CD14-positive monocyte (primary cell): ENCODE results near the gene PCCA. TPM values are rescaled to one million over a fixed set of nuclear protein-coding genes. Genes with fewer than 3 reads are reported as not detected.

Source experiments
- DNase-seq, 3 donors: peaks; one replicate each; pipeline ENCODE4 v3.0.0-alpha.2; 2011 to 2022
- H2AFZ ChIP-seq: 2 replicates; pipeline ENCODE4 v1.6.0; 2012; ENCODE audit warnings: mild to moderate bottlenecking, low read depth, low read length, inconsistent platforms; ENCODE audit not compliant: insufficient read depth, poor library complexity, severe bottlenecking
- H3K27ac ChIP-seq, 2 donors: 1 replicate in 1 of 2; 2 replicates in 1 of 2; pipeline ENCODE4 v1.5.1; 2012 to 2013; ENCODE audit warnings: low read length in 2 of 2, control low read depth in 1 of 2, inconsistent platforms in 1 of 2, low read depth in 1 of 2, mild to moderate bottlenecking in 1 of 2
- H3K27me3 ChIP-seq, 2 donors: one replicate each; pipeline versions ENCODE4 v1.6.0 to v1.6.1; 2011 to 2013; ENCODE audit warnings: low read length in 2 of 2; ENCODE audit not compliant: control insufficient read depth in 2 of 2, insufficient read depth in 2 of 2
- H3K36me3 ChIP-seq, 2 donors: replicated peaks in 1 of 2; 1 replicate in 1 of 2; 2 replicates in 1 of 2; pipeline versions ENCODE4 v1.5.1 to v1.6.1; 2012 to 2013; ENCODE audit warnings: low read length in 2 of 2, control low read depth in 1 of 2, inconsistent platforms in 1 of 2, mild to moderate bottlenecking in 1 of 2; ENCODE audit not compliant: insufficient read depth in 2 of 2, control insufficient read depth in 1 of 2
- H3K4me1 ChIP-seq, 2 donors: 1 replicate in 1 of 2; 2 replicates in 1 of 2; pipeline versions ENCODE4 v1.5.1 to v1.6.1; 2012 to 2013; ENCODE audit warnings: low read length in 2 of 2, control low read depth in 1 of 2, inconsistent platforms in 1 of 2, mild to moderate bottlenecking in 1 of 2, moderate library complexity in 1 of 2; ENCODE audit not compliant: insufficient read depth in 2 of 2, control insufficient read depth in 1 of 2
- H3K4me2 ChIP-seq: replicated peaks from 2 replicates; pipeline ENCODE3; 2012; ENCODE audit warnings: low read length, moderate library complexity, mild to moderate bottlenecking; ENCODE audit not compliant: poor library complexity, severe bottlenecking; ENCODE audit errors: extremely low read depth
- H3K4me3 ChIP-seq, 3 experiments: fragments of 200-600 bp in 1 of 3; sonication (generic) in 1 of 3; replicated peaks in 1 of 3; 1 replicate in 2 of 3; 2 replicates in 1 of 3; pipeline ENCODE4 v1.5.1; 2011 to 2013; ENCODE audit warnings: low read length in 3 of 3, mild to moderate bottlenecking in 3 of 3, control low read depth in 2 of 3, low read depth in 2 of 3, inconsistent platforms in 1 of 3, moderate library complexity in 1 of 3
- H3K79me2 ChIP-seq: 2 replicates; pipeline ENCODE4 v1.6.0; 2012; ENCODE audit warnings: mild to moderate bottlenecking, control low read depth, inconsistent platforms, low read length, moderate library complexity; ENCODE audit not compliant: insufficient read depth
- H3K9ac ChIP-seq: 2 replicates; pipeline ENCODE4 v1.6.0; 2017; ENCODE audit warnings: low read length, mild to moderate bottlenecking; ENCODE audit not compliant: insufficient read depth, poor library complexity, severe bottlenecking
- H3K9me3 ChIP-seq, 2 donors: replicated peaks in 1 of 2; 1 replicate in 1 of 2; 2 replicates in 1 of 2; pipeline versions ENCODE4 v1.5.1 to v1.6.1; 2012 to 2013; ENCODE audit warnings: low read length in 2 of 2, control low read depth in 1 of 2; ENCODE audit not compliant: control insufficient read depth in 1 of 2, insufficient read depth in 1 of 2
- H4K20me1 ChIP-seq: 2 replicates; pipeline ENCODE4 v1.6.0; 2012; ENCODE audit warnings: mild to moderate bottlenecking, low read length, control low read depth, moderate library complexity; ENCODE audit not compliant: insufficient read depth
- H3K27ac Mint-ChIP-seq, 7 donors: one replicate each; pipeline ENCODE4 v1.8.0; 2020; ENCODE audit warnings: mild to moderate bottlenecking in 7 of 7, mixed read lengths in 7 of 7, moderate library complexity in 6 of 7, inconsistent platforms in 2 of 7
- H3K27me3 Mint-ChIP-seq, 3 donors: one replicate each; pipeline ENCODE4 v1.8.0; 2021 to 2022; ENCODE audit warnings: low read depth in 3 of 3, mild to moderate bottlenecking in 3 of 3, mixed read lengths in 3 of 3, moderate library complexity in 3 of 3, inconsistent platforms in 1 of 3
- H3K36me3 Mint-ChIP-seq, 2 donors: one replicate each; pipeline ENCODE4 v1.8.0; 2020; ENCODE audit warnings: mixed read lengths in 2 of 2, inconsistent platforms in 1 of 2, mild to moderate bottlenecking in 1 of 2
- H3K4me1 Mint-ChIP-seq: one replicate; pipeline ENCODE4 v1.8.0; 2020; ENCODE audit warnings: mild to moderate bottlenecking, mixed read lengths
- H3K4me3 Mint-ChIP-seq, 2 donors: one replicate each; pipeline ENCODE4 v1.8.0; 2020; ENCODE audit warnings: mild to moderate bottlenecking in 2 of 2, mixed read lengths in 2 of 2, moderate library complexity in 1 of 2
- H3K9me3 Mint-ChIP-seq, 7 donors: one replicate each; pipeline ENCODE4 v1.8.0; 2020 to 2022; ENCODE audit warnings: mixed read lengths in 7 of 7, mild to moderate bottlenecking in 6 of 7, moderate library complexity in 6 of 7, inconsistent platforms in 2 of 7
- WGBS: methylation state at CpG from one replicate; pipeline ENCODE4 v1.1.5; 2013; ENCODE audit warnings: missing lambda C conversion rate; ENCODE audit not compliant: insufficient coverage; 5-methylcytosine and 5-hydroxymethylcytosine counted together
- intact Hi-C, 2 donors: fragments of 100-400 bp; cut with micrococcal nuclease; formaldehyde crosslinking; loops; one replicate each; pipeline versions ENCODE4 v1.15.0 to v1.15.1; 2023
- polyA plus RNA-seq, 3 donors: library from polyadenylated mRNA; depleted of rRNA in 1 of 3; unstranded in 2 of 3; stranded (reverse) in 1 of 3; fragments of 300-500 nt in 2 of 3; fragments of >200 nt in 1 of 3; fragmentation: Illumina TruSeq in 2 of 3; gene quantifications; 1 replicate in 2 of 3; 2 replicates in 1 of 3; pipeline ENCODE4 v1.2.3, GENCODE V29; 2012 to 2021
- TF ChIP-seq, protein P1 (sequence below): fragments of 200-600 bp; IDR thresholded peaks from one replicate; pipeline ENCODE4 v1.8.0; 2022; ENCODE audit warnings: antibody characterized with exemption, mild to moderate bottlenecking

The PCCA gene
- polyA plus RNA-seq, 3 donors, result 4.4 to 13.5 (median 11.9) TPM

DNA sequence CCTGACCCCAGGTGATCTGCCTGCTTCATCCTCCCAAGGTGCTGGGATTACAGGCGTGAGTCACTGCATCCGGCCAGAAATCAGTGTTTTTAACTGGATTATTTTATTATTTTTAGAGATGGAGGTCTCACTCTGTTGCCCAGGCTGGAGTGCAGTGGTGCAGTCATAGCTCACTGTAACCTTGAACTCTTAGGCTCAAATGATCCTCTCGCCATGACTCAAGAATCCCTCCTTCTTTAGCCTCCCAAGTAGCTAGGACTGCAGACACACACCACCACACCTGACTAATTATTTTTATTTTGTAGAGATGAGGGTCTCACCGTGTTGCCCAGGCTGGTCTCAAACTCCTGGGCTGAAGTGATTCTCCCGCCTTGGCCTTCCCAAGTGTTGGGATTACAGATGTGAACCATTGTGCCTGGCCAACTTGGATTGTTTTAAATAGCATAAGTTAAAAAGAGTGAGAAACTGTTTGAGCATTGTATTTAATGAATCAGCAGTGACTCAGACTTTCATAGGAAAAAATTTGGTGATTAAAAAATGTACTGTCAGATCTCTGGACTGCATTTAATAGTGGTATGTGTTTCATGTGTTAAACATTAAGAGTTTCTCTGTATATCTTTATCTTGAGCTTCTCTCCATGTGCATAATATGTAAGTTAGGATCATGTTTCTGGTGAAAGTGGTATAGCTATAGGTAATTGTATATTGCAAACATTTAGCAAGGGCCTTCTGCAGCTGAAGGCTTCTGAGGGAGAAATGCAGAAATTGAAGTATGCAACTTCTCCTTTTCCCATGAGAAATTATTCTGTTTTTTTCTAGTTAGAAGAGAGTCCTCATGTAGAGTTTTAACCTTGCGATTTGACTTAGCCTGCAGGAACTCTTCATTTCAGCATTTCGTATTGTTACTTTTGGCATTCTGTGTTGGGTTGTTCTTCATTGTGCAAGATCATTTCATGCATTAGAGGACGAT, 121.2 kb downstream of the PCCA start:
- H2AFZ ChIP-seq, result no peak overlapping the region
- H3K27me3 ChIP-seq, result no peaks in the 10 kb centered on the region
- Mint-ChIP-seq H3K27me3 (peaks cover 0 to 1% (median 0%) of the 10 kb centered on the region in 3 donors), H3K9me3 (peaks cover 0 to 6% (median 2%) of the 10 kb centered on the region in 7 donors), H3K4me1 (peaks cover 45% of the 10 kb centered on the region), H3K27ac (peak overlapping the region; percentile 69 to 91 (median 86)), H3K4me3 (peak overlapping the region in 1 of 2 donors; percentile 72), H3K36me3 (peaks cover 5 to 6% of the 10 kb centered on the region in 2 donors)
- TF ChIP-seq, protein P1, sequence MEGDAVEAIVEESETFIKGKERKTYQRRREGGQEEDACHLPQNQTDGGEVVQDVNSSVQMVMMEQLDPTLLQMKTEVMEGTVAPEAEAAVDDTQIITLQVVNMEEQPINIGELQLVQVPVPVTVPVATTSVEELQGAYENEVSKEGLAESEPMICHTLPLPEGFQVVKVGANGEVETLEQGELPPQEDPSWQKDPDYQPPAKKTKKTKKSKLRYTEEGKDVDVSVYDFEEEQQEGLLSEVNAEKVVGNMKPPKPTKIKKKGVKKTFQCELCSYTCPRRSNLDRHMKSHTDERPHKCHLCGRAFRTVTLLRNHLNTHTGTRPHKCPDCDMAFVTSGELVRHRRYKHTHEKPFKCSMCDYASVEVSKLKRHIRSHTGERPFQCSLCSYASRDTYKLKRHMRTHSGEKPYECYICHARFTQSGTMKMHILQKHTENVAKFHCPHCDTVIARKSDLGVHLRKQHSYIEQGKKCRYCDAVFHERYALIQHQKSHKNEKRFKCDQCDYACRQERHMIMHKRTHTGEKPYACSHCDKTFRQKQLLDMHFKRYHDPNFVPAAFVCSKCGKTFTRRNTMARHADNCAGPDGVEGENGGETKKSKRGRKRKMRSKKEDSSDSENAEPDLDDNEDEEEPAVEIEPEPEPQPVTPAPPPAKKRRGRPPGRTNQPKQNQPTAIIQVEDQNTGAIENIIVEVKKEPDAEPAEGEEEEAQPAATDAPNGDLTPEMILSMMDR, result no peak
- H3K4me1 ChIP-seq, result peaks cover 45 to 50% of the 10 kb centered on the region in 2 donors
- peak overlapping the region; percentile 52 to 55 for H3K27ac ChIP-seq
- no peaks in the 10 kb centered on the region for H4K20me1 ChIP-seq
- no peaks in the 10 kb centered on the region for H3K9me3 ChIP-seq
- peak; percentile 15 to 32 (median 30) for DNase-seq
- WGBS, result 100% methylated on average over 2 of the region's 8 CpGs
- no peaks in the 10 kb centered on the region for H3K36me3 ChIP-seq
- no peak overlapping the region for H3K9ac ChIP-seq
- H3K4me3 ChIP-seq, result peak overlapping the region in 1 of 3 experiments; percentile 44
- peak overlapping the region; percentile 57 for H3K4me2 ChIP-seq
- no peaks in the 10 kb centered on the region for H3K79me2 ChIP-seq
- intact Hi-C loops, result no loop called here

- DNase-seq, result peak in 2 of 3 donors; percentile 15 to 16
- no peaks in the 10 kb centered on the region for H4K20me1 ChIP-seq
- H3K27ac ChIP-seq, result peak overlapping the region in 1 of 2 donors; percentile 52
- peaks cover 5 to 6% of the 10 kb centered on the region in 2 donors for H3K36me3 Mint-ChIP-seq
- H3K4me3 Mint-ChIP-seq, result peak overlapping the region; percentile 1 to 72
- TF ChIP-seq, protein P1, result no peak
- H3K4me2 ChIP-seq, result peak overlapping the region; percentile 57
- H2AFZ ChIP-seq, result no peak overlapping the region
- H3K27me3 ChIP-seq, result no peaks in the 10 kb centered on the region
- peaks cover 0 to 6% (median 2%) of the 10 kb centered on the region in 7 donors for H3K9me3 Mint-ChIP-seq
- no peaks in the 10 kb centered on the region for H3K36me3 ChIP-seq
- H3K4me1 Mint-ChIP-seq, result peaks cover 44% of the 10 kb centered on the region
- peaks cover 45 to 50% of the 10 kb centered on the region in 2 donors for H3K4me1 ChIP-seq
- intact Hi-C loops, result no loop called here
- 11% methylated on average over 1 of the region's 4 CpGs for WGBS
- H3K9me3 ChIP-seq, result no peaks in the 10 kb centered on the region
- peaks cover 0 to 1% (median 0%) of the 10 kb centered on the region in 3 donors for H3K27me3 Mint-ChIP-seq
- peak overlapping the region; percentile 17 to 89 (median 78) for H3K27ac Mint-ChIP-seq
- H3K9ac ChIP-seq, result no peak overlapping the region
- H3K79me2 ChIP-seq, result no peaks in the 10 kb centered on the region
- H3K4me3 ChIP-seq, result peak overlapping the region in 1 of 3 experiments; percentile 44
These were observed 122.3 kb downstream of the PCCA start for GRCh38 chr13:100211016-100211710.
